Measurements from ENCODE around the gene EIPR1. TPM values are rescaled to one million over a fixed set of nuclear protein-coding genes. Genes with fewer than 3 reads are reported as not detected.

Gene EIPR1
- total RNA-seq, 2 experiments from 2014 or later = 38.2 to 40.5 TPM

DNA sequence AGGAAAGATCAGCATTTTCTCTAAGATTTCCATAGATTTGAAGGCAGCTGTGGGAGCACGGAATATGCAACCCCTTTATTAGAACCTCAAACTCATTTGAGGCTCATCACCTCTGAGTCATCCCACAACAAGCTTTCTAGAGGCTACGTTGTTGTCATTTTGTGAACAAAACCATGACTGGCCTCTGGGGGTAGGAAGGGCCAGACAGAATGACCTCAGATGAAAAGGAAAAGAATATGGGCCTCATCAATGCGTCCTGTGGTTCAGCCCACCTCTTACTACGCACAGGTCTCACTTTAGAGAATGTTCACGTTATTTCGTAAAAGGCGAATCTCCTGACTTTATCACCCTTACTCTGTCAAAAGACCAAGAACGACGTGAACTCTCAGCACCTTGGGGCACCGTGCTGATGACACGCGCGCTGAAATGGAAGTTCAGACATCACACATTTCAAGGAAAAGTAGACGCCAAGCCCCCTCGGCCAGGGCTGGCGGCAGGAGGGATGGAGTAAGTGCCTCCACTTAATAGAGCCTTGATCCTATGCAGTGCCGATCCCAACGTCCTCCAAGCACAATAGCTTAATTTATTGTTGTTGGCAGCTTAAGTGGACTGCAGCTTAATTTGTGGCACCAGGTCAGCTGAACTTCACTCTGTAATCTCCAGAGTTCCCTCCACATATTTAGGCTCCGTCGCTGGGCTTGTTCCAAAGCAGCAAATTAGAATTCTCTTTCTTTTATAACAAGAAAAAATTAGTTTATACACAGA is 208.3 kb downstream of the EIPR1 start:
- H3K36me3 Mint-ChIP-seq = peaks cover 43% of the 10 kb centered on the region

DNA sequence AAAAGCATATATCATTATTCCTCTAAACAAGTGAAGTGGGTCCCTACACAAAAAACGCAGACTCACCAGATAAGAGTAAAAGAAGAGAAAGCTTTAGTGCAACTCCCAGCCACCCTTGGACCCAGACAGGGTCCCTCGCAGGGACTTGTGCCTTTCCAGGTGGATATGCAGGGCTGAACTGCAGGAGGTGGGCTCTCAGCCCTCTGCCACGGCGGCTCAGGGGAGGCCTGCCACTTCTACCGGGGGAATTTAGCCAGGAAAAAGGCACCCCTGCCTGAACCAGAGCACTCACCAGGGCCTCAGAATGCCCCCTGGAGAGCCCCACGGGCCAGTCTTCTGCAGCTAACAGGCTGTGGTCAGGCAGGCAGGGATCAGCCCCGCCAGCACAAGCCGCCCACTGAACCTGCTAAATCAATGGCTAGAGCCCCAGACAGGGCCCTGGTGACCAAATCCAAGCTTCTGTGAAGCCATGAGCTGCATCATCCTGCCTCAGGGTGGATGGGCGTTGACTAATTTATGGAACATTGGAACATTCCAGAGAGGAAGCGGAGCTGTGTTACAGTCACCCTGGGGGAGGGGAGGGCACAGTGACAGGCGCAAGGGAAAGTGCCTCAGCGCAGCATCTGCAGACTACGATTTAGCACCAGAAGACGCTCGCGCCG is 209.3 kb downstream of the EIPR1 start:
- ChIA-PET CTCF (no interaction called here), POLR2A (no interaction called here)
- H3K4me1 Mint-ChIP-seq (ENCODE audit: low read depth) = no peaks in the 10 kb centered on the region
- H3K9me3 Mint-ChIP-seq = peaks cover 24% of the 10 kb centered on the region
- intact Hi-C loops (cut with micrococcal nuclease) = no loop called here
- H3K36me3 Mint-ChIP-seq = peaks cover 48% of the 10 kb centered on the region
- DNase-seq = no peak
- H3K27me3 Mint-ChIP-seq = no peaks in the 10 kb centered on the region
- no peak overlapping the region for H3K4me3 Mint-ChIP-seq
- no peak overlapping the region for H3K27ac Mint-ChIP-seq

More for the DNA sequence above, 208.3 kb downstream of the EIPR1 start:
- ChIA-PET CTCF (no interaction called here), POLR2A (no interaction called here)
- Mint-ChIP-seq H3K27me3 (no peaks in the 10 kb centered on the region), H3K27ac (no peak overlapping the region), H3K9me3 (peaks cover 15% of the 10 kb centered on the region), H3K4me3 (no peak overlapping the region), H3K4me1 (ENCODE audit: low read depth) (no peaks in the 10 kb centered on the region)
- no peak for DNase-seq
- intact Hi-C loops (cut with micrococcal nuclease) = no loop called here

- DNase-seq = no peak
- Mint-ChIP-seq H3K27me3 (no peaks in the 10 kb centered on the region), H3K36me3 (peaks cover 46% of the 10 kb centered on the region), H3K4me1 (ENCODE audit: low read depth) (no peaks in the 10 kb centered on the region), H3K4me3 (no peak overlapping the region), H3K27ac (no peak overlapping the region), H3K9me3 (peaks cover 28% of the 10 kb centered on the region)
- ChIA-PET CTCF (no interaction called here), POLR2A (no interaction called here)
- intact Hi-C loops (cut with micrococcal nuclease) = no loop called here
Measured at GRCh38 chr2:3163401-3163800, 214.2 kb downstream of the EIPR1 start.

GRCh38 chr2:3162442-3163077 is 215.1 kb downstream of the EIPR1 start:
- POLR2A ChIA-PET = no interaction called here
- peaks cover 28% of the 10 kb centered on the region for H3K9me3 Mint-ChIP-seq
- CTCF ChIA-PET = no interaction called here
- no peak overlapping the region for H3K4me3 Mint-ChIP-seq
- H3K27me3 Mint-ChIP-seq = no peaks in the 10 kb centered on the region
- H3K4me1 Mint-ChIP-seq (ENCODE audit: low read depth) = no peaks in the 10 kb centered on the region
- intact Hi-C loops (cut with micrococcal nuclease) = no loop called here
- no peak for DNase-seq
- no peak overlapping the region for H3K27ac Mint-ChIP-seq
- H3K36me3 Mint-ChIP-seq = peaks cover 46% of the 10 kb centered on the region

DNA sequence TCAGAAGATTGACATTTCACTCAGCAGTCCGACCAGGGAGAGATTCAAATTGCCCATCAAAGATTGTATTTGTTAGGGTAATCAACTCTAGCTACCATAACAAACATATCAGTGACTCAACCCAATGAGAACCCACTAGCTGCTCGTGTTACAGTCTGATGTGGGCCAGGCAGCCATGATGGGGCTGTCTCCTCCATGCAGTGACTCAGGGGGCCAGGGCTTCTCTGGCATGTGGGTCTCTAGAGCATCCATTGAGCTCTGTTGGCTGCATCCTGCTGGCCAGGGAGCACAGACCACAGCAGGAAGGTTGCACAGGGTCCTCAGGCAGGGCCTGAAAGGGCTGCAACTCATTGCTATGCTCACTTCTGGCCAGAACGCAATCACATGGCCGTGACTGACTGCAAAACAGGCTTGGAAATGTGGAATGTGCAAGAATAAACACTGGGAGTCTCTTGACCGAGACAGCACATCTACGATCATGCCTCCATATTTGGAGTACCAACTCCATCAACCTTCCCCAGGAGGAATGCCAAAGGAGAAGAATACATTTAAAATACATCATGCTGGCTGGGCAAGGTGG is 216.8 kb downstream of the EIPR1 start:
- no peak overlapping the region for H3K27ac Mint-ChIP-seq
- H3K4me1 Mint-ChIP-seq (ENCODE audit: low read depth) = no peaks in the 10 kb centered on the region
- ChIA-PET CTCF (interaction anchor here (0.9 kb wide), 1 partner anchor 263 kb away, joined by 3 read pairs; no protein-coding TSS in a partner anchor), POLR2A (no interaction called here)
- no peak for DNase-seq
- H3K4me3 Mint-ChIP-seq = no peak overlapping the region
- intact Hi-C loops (cut with micrococcal nuclease) = no loop called here
- no peaks in the 10 kb centered on the region for H3K27me3 Mint-ChIP-seq
- H3K9me3 Mint-ChIP-seq = peaks cover 26% of the 10 kb centered on the region
- peaks cover 39% of the 10 kb centered on the region for H3K36me3 Mint-ChIP-seq

DNA sequence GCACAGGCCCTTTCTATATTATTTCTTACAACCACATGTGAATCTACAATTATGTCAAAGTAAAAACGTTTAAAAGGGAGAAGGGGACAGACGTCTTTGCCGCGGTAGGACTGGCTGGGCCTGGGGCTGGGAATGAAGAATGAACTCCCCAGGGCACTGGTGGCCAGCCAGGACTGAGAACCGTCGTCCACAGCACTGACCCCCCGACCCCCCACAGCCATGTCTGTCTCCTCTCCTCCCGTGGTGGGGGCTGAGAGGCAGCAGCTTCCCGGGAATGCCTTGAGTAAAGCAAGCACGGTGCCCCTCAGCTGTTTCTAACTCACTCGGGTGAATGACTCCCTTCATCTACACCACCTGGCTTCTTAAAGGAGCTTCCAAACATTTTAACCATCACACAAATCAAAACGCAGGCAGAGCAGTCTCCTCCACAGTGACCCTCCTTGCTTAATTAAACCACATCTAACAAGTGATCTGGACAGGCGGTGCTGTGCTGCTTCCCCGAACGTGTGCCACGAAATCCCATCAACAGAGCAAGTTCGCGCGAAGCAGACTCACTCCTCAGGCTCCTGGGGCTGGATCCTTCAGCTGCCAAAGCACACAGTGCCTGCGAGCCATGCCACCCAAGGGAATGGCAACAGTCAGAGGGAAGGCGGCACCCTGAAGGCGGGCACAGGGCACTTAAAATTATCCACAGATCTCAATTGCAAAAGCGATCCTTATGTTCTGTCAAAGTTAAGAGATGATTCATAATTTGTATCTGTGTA is 217.7 kb downstream of the EIPR1 start:
- Mint-ChIP-seq H3K9me3 (peaks cover 18% of the 10 kb centered on the region), H3K27ac (no peak overlapping the region), H3K27me3 (no peaks in the 10 kb centered on the region), H3K36me3 (peaks cover 32% of the 10 kb centered on the region), H3K4me3 (no peak overlapping the region), H3K4me1 (ENCODE audit: low read depth) (peaks cover under 1% of the 10 kb centered on the region)
- ChIA-PET POLR2A (no interaction called here), CTCF (no interaction called here)
- DNase-seq = no peak
- intact Hi-C loops (cut with micrococcal nuclease) = no loop called here

GRCh38 chr2:3154700-3155099 is 222.9 kb downstream of the EIPR1 start:
- Mint-ChIP-seq H3K9me3 (peaks cover 19% of the 10 kb centered on the region), H3K4me3 (no peak overlapping the region), H3K36me3 (peaks cover 28% of the 10 kb centered on the region), H3K27me3 (no peaks in the 10 kb centered on the region), H3K27ac (no peak overlapping the region), H3K4me1 (ENCODE audit: low read depth) (peaks cover 3% of the 10 kb centered on the region)
- ChIA-PET POLR2A (no interaction called here), CTCF (no interaction called here)
- DNase-seq = no peak
- intact Hi-C loops (cut with micrococcal nuclease) = no loop called here

DNA sequence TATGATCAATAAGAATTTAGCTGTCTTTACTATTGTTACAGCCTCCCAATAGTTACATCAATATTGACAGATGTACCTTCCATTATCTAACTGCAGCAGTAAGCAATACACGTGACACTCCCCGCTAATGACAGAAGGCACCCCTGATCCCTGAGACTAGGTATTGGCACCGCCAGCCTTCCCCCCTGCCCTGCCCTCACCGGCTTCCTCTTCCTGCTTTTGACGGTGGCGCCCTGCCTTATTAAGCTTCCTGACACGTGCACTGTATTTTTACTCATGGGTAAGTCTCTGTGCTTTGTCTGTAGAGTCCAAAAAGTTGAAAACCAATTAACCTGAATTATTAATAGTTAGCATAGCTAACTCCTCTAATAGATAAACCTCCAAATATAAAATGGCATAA is 223.5 kb downstream of the EIPR1 start:
- peaks cover 28% of the 10 kb centered on the region for H3K36me3 Mint-ChIP-seq
- ChIA-PET CTCF (no interaction called here), POLR2A (no interaction called here)
- DNase-seq = no peak
- no peak overlapping the region for H3K4me3 Mint-ChIP-seq
- no peak overlapping the region for H3K27ac Mint-ChIP-seq
- H3K27me3 Mint-ChIP-seq = no peaks in the 10 kb centered on the region
- peaks cover 3% of the 10 kb centered on the region for H3K4me1 Mint-ChIP-seq (ENCODE audit: low read depth)
- intact Hi-C loops (cut with micrococcal nuclease) = no loop called here
- peaks cover 19% of the 10 kb centered on the region for H3K9me3 Mint-ChIP-seq

- CTCF ChIA-PET = no interaction called here
- intact Hi-C loops (cut with micrococcal nuclease) = no loop called here
- Mint-ChIP-seq H3K9me3 (peaks cover 19% of the 10 kb centered on the region), H3K36me3 (peaks cover 23% of the 10 kb centered on the region), H3K27ac (no peak overlapping the region), H3K4me1 (ENCODE audit: low read depth) (peaks cover 3% of the 10 kb centered on the region), H3K4me3 (no peak overlapping the region), H3K27me3 (no peaks in the 10 kb centered on the region)
- POLR2A ChIA-PET = no interaction called here
- DNase-seq = no peak
Measured at GRCh38 chr2:3151153-3151918, 226.3 kb downstream of the EIPR1 start.

GRCh38 chr2:3149441-3150217 is 228.0 kb downstream of the EIPR1 start:
- Mint-ChIP-seq H3K4me1 (ENCODE audit: low read depth) (no peaks in the 10 kb centered on the region), H3K9me3 (peaks cover 19% of the 10 kb centered on the region), H3K27me3 (no peaks in the 10 kb centered on the region), H3K27ac (no peak overlapping the region), H3K4me3 (no peak overlapping the region), H3K36me3 (peaks cover 20% of the 10 kb centered on the region)
- POLR2A ChIA-PET = no interaction called here
- intact Hi-C loops (cut with micrococcal nuclease) = no loop called here
- CTCF ChIA-PET = no interaction called here
- no peak for DNase-seq

- POLR2A ChIA-PET = no interaction called here
- Mint-ChIP-seq H3K9me3 (peaks cover 19% of the 10 kb centered on the region), H3K36me3 (peaks cover 20% of the 10 kb centered on the region), H3K4me3 (no peak overlapping the region), H3K4me1 (ENCODE audit: low read depth) (no peaks in the 10 kb centered on the region), H3K27ac (no peak overlapping the region), H3K27me3 (no peaks in the 10 kb centered on the region)
- CTCF ChIA-PET = no interaction called here
- no peak for DNase-seq
- intact Hi-C loops (cut with micrococcal nuclease) = no loop called here
Measured at GRCh38 chr2:3148716-3149115, 228.9 kb downstream of the EIPR1 start.

All from activated CD4-positive, alpha-beta memory T cell treated with anti-CD3 and anti-CD28 coated beads for 36 hours (primary cell).